GM18858 (cell line): ENCODE measurements around the gene NPTXR.

Experiments used
- ATAC-seq: cut with Tn5 transposase; IDR thresholded peaks from one replicate; pipeline ENCODE4 v1.9.1; 2021; ENCODE audit not compliant: unreplicated experiment

NPTXR gene

DNA sequence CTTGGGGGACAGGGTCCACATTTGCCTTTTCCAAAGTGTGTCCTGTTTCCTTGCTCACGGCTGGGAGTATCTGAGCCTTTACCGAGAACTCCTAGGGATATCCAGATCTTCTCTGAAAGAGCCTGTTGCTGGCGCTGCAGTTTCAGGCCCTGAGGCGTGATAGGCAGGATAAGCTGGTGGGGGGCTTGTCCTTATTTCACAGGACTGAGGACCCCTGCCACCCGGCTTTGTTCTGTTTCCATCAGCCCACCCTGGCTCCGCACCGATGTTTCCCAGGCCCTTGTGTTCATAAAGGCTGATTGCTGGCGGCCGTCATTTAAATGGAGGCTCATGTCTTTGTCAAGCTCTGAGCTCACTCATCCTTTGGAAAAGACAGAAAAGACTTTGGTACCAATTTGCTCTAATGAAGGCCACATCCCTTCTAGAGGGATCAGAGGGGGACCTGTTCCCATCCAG is 9.4 kb upstream of the NPTXR start:
- no peak for ATAC-seq

DNA sequence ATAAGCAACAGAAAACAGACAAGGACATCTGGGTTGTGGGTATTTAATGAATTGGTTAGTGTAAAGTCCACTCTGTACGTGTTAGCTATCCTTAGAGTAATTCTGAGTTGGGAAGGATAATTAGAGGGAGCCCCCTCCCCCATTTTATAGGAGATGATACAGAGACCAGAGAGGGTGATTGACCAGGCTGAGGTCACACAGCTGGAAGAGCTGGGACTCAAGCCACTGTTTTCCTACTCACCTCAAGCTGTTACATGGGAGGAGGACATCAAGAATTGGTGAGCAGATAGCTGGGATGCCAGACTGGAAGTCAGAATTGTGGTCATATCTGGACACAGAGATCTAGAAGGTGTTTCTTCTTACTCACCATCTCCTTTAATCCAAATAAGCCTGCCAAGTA is 8.7 kb upstream of the NPTXR start:
- no peak for ATAC-seq

DNA sequence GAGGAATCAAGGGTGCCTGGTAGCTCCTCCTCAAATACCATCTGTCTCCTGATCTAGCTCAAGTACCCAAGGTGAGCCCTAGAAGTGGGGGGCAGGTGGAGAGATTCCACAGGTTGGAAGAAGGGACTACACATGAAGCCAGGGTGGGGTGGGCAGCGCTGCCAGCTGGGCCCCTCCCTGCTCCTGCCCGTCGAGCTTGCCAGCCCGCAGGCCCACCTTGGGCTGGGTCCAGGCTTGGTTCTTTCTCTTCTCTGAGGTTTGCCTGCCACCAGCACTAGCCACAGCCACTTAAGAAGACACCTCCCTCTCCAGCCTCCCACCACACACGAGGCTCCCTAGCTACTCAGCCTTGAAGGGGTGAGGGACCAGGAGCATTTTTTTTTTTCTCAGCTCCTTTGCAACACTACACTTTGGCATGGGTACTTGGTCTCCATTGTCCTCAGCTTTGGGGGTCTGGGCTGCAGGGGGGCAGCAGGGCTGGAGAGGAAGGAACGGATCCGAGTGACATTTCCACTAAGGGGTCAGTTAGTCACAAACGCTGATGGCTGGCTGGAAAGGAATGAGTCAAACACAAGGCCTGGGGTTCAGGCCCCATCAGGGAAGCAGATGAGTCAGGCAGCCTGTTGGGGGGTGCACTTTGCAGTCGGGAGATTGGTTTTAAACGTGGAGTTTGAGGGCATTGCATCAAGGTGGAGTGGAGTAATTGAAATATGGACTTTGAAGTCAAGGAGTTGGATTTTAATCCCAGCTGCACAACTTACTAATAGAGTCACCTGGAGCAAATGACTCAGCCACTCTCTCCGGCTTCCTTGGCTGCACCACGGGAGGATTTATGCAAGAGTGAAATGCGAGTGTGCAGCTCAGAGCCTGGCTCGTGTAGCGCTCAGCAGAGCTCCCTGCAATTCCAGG is 7.4 kb upstream of the NPTXR start:
- ATAC-seq = no peak

DNA sequence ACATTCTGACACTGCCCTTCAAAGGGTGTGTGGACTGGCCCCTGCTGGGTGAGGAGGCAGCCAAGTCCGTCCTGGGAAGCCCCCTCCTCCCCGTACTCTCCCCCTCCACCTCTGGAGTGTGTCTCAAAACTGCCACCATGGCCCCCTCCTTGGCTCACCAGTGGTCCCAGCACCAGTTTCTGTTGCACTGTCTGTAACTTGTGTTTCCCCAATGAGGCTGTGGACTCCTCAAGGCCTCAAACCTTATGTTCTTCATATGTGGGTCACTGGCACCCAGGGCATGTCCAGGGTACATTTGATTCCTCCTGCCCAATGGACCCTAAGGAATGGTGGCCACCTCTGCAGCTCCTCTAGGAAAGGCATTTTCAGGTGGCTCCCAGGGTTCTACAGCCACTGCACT is 6.6 kb upstream of the NPTXR start:
- no peak for ATAC-seq

DNA sequence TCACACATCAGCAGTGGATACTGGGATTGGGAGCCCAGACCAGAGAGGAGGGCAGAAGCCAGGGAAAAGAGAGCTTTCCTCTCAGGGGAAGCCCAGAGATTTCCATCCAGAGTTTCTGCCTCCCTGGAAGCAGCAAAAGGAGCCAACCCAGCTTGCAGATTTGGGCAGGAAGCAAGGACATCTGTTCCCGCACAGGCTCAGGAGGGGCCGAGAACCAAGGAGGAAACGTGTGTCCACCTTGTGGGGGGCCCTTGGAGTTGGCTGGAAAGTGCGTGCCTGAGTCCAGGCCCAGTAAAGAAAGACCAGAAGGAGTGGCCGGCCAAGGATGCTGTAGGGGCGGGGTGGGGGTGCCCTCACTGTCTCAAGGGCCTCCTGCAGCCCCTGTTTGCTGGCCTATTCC is 6.0 kb upstream of the NPTXR start:
- no peak for ATAC-seq

DNA sequence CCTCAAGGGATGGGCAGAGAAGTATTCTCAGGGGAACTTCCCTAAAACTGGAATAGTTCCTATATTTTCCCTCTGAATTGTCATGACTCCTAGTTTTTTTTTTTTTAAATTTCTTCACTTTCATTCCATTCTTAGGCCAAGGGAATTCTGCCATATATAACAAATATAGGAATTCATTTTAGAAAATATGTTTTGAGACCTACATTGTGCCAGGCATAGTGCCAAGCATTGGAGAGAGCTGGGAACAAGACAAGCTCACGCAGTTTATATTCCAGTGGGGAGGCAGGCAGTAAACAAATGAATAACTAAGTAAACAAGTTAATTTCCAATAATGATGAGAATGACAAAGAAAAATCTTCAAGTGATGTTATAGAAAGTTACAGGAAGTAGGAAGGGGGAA is 2.6 kb upstream of the NPTXR start:
- ATAC-seq = no peak

DNA sequence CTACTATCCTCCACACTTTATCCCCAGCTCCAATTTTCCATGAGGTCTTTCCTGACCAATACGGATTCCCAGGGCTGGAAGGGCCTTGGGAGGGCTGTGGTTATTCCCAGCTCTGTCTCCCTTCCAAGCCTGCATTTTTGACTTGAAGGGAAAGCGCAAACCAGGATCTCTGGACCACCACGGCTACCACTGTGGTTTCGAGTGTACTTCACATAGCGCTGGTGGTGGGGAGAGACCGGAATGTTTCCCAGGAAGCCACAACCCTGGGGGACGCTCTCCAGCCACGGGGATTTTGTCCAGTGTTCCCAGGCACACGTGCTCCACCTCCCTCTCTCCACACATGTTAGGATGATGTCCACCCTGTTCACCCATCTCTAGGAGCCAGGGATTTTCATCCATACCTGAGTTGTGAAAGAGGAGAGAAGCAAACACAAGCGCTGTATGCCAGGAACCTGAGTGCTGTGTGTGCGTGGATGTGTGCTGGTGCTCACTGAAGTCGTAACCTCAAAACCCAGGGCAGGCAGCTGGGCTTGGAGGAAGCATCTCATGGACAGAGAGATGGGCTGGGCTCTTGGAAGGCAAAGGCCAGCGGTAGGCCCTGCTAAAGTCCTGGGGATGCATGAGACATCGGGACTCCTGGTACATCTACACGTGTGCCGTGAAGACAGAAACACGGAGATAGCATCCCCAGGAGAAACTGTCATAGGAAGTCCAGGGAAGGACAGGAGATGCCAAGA is 1.3 kb upstream of the NPTXR start:
- no peak for ATAC-seq

DNA sequence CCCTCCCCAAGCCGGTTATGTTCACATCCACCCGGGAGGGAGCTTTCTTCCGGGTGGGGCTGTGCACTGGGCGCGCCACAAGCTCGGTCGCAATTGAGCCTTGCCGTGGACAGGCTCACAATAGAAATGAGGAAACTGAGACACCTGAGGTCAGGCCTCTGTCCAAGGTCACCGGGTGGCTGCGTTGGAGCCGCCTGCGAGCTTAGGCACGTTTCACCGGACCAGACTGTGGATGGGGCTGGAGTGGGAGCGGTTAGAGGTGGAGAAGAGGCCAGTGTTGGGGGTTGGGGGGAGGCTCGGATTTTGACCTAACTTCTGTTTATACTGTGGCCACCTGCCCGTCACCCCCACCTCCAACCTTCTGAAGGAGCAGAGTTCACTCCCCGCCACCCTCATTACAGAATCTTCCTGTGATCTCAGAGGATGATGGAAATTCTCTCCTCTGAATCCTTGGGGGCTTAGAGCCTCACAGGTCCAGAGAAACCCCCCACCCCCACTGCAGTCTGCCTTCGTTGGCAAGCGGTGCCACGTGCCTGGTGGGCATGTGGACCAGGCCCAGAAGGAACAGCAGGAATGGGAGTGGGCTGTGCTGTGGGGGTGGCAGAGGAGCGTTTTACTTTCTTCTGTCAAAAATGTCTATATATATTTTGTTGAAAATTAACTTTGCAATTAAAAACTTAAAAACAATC is 631 bp upstream of the NPTXR start:
- ATAC-seq = no peak

DNA sequence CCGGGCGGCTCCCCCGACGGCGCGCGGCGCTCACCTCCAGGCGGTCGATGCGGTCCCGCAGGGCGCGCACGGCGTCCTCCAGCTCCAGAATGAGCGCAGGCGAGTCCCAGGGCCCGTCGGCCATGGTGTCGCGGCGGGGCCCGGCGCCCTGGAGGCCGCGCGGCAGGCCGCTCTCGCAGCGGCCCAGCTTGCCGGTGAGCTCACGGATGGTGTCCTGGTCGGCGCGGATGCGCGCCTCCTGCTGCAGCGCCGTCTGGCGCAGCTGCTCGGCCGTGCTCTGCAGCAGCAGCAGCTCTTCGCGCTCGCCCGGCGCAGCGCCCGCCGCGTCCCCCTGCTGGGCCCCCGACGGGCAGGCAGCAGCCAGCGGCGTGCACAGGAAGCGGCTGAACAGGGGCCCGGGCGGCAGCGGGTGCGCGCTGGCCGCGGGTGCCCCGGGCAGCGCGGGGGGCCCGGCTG is 599 bp downstream of the NPTXR start:
- ATAC-seq = no peak

DNA sequence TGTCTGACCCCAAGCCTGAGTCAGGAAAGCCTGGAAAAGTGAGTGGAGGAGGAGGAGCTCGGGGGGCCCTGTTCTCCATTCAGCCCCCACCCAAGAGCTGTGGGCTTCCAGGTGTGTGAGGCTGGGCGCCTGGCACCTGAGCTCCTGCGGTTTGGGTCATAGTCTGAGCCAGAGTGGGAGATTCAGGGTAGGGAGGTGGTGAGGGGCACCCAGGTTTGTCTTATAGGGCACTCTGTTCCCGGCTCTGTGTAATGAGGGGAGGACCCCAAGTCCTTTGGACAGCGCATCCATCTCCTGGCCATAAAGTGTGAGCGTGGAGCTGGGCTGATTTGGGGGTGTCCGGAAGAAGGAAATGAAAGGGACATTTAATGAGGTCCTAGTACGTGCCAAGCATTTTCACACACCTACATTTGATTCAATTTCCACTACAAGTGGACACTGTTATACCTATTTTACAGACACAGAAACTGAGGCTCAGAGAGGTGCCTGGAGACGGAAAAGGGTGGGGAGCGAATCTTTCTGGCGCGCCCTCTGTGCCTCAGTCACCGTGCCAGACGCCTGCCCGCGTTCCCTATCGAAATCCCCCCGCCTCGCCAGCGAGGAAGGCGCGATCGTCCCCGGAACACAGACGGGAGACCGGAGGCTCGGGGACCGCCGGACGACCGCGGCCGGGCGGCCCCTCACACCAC is 1.2 kb downstream of the NPTXR start:
- ATAC-seq = no peak

DNA sequence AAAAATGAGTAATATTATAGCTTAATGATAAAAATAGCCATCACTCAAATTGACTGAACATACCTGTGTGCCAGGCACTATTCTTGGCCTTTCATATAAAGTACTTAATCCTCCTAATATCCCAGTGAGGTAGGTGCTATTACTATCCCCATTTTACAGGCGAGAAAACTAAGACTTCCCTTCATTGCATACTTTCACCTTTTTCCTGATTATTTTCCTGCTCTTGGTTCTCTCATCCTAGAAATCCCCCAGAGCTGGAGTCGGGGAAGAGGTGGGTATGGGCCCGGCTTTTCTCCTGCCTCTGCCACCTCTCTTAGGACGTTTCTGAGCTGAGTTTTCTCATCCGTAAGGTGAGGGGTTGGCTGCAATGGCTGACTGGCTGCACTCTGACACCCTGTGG is 2.2 kb downstream of the NPTXR start:
- ATAC-seq = no peak

DNA sequence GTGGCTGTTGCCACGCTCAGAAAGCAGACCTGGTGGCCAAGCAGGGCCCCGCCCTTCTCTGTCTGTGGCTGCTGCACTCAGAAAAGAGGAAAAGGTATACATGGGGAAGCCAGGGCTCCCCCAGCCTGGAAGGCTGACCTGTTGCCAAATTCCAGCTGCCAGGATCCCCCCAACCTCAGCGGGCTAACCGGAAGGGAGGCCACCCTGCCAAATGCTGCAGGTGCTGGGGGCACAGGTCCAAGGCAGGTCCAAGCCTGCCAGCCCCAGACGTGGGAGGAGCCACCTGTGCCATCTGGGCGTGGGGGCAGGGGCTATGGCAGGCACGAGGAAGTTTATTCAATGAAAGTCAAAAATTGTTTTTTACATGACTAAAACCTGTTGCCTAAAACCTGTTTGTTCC is 2.6 kb downstream of the NPTXR start:
- no peak for ATAC-seq

DNA sequence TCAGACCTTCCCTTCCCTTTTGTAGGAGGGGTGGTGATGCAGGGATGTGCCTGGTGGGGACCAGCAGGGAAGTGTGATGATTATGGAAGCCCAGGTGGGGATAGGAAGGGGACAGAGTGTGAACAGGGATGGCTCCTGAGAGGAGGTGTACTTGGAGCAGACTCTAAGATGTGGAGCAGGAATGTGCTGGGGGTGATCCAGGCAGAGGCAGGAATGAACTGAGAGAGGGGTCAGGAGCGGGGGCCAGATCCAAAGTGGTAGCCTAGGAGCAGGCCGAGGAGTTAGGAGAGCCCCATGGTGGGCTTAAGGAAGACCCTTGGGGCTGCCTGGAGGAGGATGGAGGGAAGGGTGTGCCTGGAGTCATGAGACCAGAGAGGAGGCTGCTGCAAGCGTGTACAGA is 3.7 kb downstream of the NPTXR start:
- no peak for ATAC-seq

DNA sequence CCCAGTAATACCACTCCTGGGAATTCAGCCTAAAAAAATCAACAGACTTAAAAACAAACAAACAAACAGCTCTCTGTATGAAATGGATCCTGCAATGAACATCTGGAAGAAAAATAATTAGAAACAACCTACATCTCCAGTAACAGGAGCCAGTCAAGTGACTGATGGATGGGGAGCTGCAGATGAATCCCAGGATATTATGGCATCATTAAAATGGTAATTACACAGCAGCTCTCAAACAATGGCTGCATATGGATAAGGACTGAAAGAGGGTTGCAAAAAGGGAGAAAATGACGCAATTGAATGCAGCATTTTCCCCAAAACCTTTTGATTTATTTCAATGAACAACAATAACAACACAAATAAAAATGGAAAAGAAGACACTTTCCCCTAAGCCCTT is 4.1 kb downstream of the NPTXR start:
- ATAC-seq = no peak

DNA sequence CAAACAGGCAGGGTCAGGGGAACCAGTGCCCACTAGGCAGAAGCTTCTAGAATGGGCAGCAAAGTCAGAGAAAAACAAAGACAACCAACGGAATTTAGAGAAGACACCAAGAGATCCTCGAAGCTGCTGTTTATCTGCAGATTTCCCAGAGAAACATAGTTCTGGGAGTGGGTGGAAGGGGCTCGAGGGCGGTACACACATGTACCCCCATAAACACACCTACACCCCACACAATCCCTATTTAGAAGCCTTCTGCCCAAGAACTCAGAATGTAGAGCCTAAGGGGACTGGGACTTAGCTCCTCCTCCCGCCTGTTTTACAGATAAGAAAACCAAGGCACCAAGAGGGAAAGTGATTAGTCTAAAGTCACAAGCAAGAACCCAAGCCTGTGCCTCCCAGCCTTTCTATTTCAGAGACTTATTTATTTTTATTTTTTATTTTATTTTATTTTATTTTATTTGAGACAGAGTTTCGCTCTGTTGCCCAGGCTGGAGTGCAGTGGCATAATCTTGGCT is 6.4 kb downstream of the NPTXR start:
- no peak for ATAC-seq

DNA sequence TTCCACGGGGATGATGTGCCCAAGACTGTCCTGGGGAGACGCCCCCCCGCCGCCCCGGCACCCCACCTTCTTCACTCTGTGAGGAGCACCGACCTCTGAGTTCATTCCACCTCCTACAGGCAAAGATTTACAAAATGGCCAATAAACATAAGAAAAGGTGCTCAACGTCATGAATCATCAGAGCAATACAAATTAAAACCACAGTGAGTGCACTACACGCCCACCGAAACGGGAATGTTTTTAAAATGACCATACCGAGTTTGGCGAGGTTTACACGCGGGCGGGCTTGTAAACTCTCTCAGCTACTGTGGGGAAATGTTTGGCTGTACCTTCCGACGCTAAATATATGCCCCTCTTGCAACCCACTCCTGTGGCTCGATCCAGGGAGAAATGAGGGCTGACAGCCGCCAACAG is 7.9 kb downstream of the NPTXR start:
- no peak for ATAC-seq

DNA sequence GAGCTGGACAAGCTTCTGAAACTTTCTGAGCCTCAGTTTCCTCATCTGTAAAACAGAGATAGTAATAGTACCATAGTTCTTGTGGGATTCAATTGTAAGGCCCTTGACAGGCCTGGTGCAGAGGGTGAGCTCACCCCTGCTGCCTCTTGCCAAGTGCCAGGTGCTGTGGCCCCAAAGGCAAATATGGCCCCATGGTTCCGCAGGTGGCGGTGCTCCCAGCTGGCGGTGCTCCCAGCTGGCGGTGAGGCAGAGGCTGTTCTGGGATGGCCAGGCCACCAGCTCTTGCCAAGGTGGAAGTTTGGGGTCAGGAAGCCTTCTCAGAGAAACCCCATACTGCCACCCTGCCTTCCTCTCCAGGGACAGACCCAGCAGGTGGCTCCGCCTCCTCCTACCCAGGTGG is 8.8 kb downstream of the NPTXR start:
- no peak for ATAC-seq

DNA sequence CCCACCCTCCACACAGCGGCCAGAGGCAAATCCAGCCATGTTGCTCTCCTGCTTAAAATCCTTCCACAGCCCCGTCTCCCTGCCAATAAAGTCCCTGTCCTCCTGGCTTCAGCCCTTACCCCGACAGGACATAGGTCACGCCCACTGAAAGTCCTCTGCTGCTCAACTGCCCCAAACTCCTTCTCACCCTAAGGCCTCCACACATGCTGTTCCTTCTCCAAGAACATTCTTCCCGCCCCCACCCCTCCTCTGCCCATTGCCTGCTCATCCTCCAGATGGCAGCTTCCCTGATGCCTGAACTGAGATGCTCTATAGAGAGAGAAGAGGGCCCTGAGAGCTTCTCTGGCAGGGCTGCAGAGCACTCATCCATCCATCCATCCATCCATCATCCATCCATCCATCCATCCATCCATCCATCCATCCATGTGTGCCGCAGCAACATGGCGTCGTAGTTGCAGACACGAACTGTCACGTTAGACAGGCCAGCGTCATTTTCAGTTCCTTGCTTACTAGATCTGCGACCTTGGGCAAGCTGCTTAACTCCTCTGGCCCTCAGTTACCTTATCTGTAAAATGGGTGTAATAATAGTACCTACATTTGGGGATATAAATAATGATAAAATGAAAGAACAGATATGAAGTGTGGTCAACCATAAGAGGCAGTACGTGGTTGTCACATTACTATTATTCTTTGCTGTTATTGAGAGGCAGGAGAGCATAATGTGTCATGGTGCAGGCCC is 9.4 kb downstream of the NPTXR start:
- ATAC-seq = no peak

DNA sequence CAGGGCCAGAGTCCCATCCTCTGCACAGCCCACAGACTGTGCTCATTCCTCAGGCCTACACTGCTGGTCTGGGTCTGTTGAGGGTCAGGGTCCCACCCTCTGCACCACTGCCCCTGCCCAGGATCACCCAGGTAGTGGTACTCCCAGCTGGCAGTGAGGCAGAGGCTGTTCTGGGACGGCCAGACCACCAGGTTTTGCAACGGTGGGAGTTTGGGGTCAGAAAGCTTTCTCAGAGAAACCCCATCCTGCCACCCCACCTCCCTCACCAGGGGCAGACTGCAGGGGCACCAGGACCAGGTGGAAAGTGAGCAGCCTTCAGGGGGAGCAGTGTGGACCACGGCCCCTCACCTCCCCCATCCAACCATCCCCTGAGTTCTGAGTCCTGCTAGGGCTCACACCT is 10.8 kb downstream of the NPTXR start:
- ATAC-seq = no peak
